Measurements from ENCODE around the gene CTSO. TPM values are rescaled to one million over a fixed set of nuclear protein-coding genes. Genes with fewer than 3 reads are reported as not detected.

CTSO gene
- total RNA-seq, 1 donor from 2014 or later: 7.5 TPM

- H3K9me3 ChIP-seq: no peaks in the 10 kb centered on the region
- H3K27me3 ChIP-seq: no peaks in the 10 kb centered on the region
- intact Hi-C loops (cut with DNase I): no loop called here
- no peaks in the 10 kb centered on the region for H3K4me1 ChIP-seq
- H3K4me3 ChIP-seq: no peak overlapping the region
- H3K27ac ChIP-seq: no peak overlapping the region
- DNase-seq (ENCODE audit: low spot score in 2 of 2): no peak
- TF ChIP-seq CTCF (IDR thresholded peaks at IDR 0.05): no peak
- no peaks in the 10 kb centered on the region for H3K36me3 ChIP-seq
Measured at GRCh38 chr4:155982736-155983385, 29.2 kb upstream of the CTSO start.

GRCh38 chr4:155978810-155979209 lies 25.1 kb upstream of the CTSO start:
- Histone ChIP-seq H3K27me3 (no peaks in the 10 kb centered on the region), H3K27ac (no peak overlapping the region), H3K4me3 (no peak overlapping the region), H3K9me3 (no peaks in the 10 kb centered on the region), H3K4me1 (no peaks in the 10 kb centered on the region), H3K36me3 (no peaks in the 10 kb centered on the region)
- TF ChIP-seq CTCF (IDR thresholded peaks at IDR 0.05): no peak
- intact Hi-C loops (cut with DNase I): no loop called here
- no peak for DNase-seq (ENCODE audit: low spot score in 2 of 2)

- Histone ChIP-seq H3K27me3 (no peaks in the 10 kb centered on the region), H3K36me3 (no peaks in the 10 kb centered on the region), H3K4me1 (no peaks in the 10 kb centered on the region), H3K27ac (no peak overlapping the region), H3K4me3 (no peak overlapping the region), H3K9me3 (no peaks in the 10 kb centered on the region)
- no peak for DNase-seq (ENCODE audit: low spot score in 2 of 2)
- intact Hi-C loops (cut with DNase I): no loop called here
- TF ChIP-seq CTCF (IDR thresholded peaks at IDR 0.05): no peak
Measured at GRCh38 chr4:155975511-155975910, 21.8 kb upstream of the CTSO start.

GRCh38 chr4:155974996-155975395 lies 21.3 kb upstream of the CTSO start:
- intact Hi-C loops (cut with DNase I): no loop called here

GRCh38 chr4:155974476-155974749 lies 20.7 kb upstream of the CTSO start:
- no peaks in the 10 kb centered on the region for H3K36me3 ChIP-seq
- intact Hi-C loops (cut with DNase I): no loop called here
- TF ChIP-seq CTCF (IDR thresholded peaks at IDR 0.05): no peak
- H3K4me3 ChIP-seq: no peak overlapping the region
- no peaks in the 10 kb centered on the region for H3K9me3 ChIP-seq
- DNase-seq (ENCODE audit: low spot score in 2 of 2): no peak
- H3K27ac ChIP-seq: no peak overlapping the region
- no peaks in the 10 kb centered on the region for H3K27me3 ChIP-seq
- H3K4me1 ChIP-seq: no peaks in the 10 kb centered on the region

More at GRCh38 chr4:155974996-155975395, 21.3 kb upstream of the CTSO start:
- no peak for DNase-seq (ENCODE audit: low spot score in 2 of 2)
- no peaks in the 10 kb centered on the region for H3K4me1 ChIP-seq
- H3K36me3 ChIP-seq: no peaks in the 10 kb centered on the region
- H3K27me3 ChIP-seq: no peaks in the 10 kb centered on the region
- no peak for TF ChIP-seq CTCF (IDR thresholded peaks at IDR 0.05)
- no peaks in the 10 kb centered on the region for H3K9me3 ChIP-seq
- H3K4me3 ChIP-seq: no peak overlapping the region
- no peak overlapping the region for H3K27ac ChIP-seq

Measured in ascending aorta (tissue), 2 donors.